ENCODE data around the gene C1QTNF6.

The C1QTNF6 gene

DNA sequence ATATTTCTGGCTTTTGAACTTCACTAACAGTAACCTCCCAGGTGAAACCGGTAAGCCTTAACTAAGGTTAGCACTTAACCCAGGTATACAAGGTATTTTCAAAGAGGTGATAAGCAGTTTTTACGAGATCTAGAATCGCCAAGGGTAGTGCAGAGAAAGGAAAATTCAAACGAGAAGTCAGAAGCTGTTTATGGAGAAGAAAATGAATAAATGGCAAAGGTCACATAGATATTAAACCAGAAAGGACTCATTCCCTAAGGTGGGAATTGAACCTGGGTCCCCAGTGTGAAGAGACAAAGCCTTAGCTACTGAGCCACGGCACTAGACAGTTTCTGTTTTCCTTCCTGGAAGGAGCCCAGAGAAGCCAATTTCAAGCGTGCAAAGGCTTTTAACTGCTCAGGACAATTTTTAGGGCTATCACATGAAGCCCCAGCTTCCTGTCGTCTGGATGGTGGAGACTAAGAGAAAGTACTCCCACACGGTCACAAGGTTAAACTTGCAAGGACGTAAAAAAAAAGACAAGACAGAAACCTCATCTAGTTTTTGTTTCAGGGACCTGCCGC lies 5.7 kb upstream of the C1QTNF6 start:
- peak in 2 of 56 donors; percentile 6 to 42 for DNase-seq

DNA sequence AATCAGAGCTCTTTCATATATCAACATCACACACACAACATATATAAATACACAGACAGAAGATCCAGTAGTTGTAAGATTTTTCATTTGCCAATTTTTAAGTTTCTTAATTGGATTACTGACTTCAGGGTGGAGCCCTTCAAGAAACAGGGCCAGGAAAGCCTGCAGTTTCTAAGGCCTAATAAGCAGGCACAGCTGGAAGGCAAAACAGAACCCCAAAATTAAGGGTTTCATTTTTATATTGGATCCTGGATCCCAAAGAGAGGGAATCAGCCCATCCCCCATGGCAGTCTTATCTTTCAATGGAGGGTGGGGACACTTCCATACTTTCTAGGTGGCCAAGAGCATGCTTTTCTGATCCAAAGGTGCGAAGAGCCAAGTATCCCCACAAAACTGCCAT lies 4.7 kb upstream of the C1QTNF6 start:
- no peak for DNase-seq

DNA sequence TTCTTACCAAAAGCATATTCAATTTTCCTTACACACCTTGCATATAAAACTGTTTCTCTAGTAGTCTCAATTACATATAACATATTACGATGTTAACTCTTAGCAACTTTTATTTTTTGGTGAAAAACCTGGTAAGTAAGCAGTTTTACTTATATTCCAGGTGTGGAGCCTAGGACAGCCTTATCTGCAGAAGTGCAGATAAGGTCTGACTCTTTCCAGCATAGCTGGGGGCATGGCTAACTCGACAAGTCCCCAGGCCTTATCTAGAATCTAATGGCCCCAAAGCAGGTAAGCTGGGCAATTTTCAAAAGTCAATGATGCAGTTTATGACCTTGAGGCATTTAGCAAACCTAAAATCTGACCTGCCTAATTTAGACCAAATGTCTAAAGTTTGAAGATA lies 4.2 kb upstream of the C1QTNF6 start:
- DNase-seq: no peak

DNA sequence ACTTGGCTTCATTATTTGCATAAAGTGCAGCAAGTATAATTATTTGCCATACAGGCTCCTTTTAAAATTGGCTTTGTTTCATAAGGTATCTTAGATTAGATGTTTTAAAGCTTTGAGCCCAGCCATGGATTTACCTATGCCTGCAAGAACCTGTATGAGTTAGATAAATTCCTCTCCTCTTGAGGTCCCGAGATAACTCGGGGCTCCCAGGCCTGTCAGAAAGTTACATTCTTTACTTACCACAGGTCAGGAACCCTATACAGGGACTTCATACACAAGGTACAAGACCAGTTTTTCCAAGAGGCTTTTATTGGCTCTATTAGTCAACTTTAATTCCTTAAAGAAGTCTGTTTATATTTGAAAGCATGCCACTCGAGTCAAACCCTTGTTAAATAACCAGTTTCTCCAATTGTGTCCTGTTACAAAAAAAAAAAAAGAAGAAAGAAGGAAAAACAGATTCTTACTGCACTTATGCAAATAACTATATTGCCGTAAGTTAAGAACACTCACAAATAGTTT lies 2.3 kb upstream of the C1QTNF6 start:
- no peak for DNase-seq

DNA sequence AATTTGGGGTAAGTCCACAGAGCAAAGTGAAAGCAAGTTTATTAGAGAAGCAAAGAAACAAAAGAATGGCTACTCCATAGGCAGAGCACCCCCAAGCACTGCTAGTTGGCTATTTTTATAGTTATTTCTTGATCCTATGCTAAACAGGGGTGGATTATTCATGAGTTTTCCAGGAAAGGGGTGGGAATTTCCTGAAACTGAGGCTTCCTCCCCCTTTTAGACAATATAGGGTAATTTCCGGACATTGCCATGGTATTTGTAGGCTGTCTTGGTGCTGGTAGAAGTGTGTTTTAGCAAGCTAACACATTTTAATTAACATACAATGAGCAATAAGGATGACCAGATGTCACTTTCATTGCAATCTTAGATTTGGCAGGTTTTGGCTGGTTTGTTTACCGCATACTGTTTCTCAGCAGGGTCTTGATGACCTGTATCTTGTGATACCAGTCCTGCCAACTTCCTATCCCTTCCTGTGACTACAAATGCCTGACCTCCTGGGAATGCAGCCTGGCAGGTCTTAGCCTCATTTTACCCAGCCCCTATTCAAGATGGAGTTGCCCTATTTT lies 937 bp upstream of the C1QTNF6 start:
- DNase-seq: no peak

DNA sequence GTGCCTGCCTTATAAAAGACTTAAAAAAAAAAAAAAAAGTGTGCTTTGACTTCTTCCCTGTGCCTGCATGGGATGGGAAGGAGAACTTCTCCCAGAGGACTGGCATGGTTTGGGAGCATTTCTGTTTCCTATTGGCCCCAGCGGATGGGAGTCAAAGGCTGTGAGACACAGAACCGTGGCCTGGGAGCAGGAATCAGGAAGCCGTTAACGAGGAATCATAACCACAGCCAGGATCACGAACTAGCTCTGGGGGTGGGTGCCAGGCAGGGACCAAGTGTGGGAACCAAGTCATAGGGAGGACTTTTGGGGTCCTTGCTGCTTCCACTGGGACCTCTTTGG lies 526 bp downstream of the C1QTNF6 start:
- DNase-seq: no peak

DNA sequence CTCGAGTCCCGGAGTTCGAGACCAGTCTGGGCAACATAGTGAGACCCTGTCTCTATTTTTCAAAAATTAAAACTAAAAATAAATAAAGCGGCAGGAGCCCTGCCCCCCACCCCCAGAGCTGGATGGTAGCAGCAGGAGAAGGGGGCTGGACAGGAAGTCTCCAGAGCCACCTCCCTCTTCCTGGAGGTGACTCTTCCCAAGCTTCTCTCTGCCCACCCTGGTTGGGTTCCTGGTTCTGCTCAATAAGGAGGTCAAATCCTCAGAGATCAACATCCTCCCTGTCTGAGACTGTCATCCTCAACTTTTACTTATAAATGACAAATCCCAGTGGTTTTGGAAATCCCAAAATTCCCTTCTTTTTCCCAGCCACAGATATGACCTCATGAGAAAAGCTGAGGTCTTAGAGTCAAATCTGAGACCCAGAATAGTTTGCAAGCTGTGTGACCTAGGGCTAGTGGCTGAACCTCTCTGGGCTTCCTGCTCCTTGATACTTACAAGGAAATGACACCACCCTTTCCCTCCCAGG lies 987 bp downstream of the C1QTNF6 start:
- no peak for DNase-seq

DNA sequence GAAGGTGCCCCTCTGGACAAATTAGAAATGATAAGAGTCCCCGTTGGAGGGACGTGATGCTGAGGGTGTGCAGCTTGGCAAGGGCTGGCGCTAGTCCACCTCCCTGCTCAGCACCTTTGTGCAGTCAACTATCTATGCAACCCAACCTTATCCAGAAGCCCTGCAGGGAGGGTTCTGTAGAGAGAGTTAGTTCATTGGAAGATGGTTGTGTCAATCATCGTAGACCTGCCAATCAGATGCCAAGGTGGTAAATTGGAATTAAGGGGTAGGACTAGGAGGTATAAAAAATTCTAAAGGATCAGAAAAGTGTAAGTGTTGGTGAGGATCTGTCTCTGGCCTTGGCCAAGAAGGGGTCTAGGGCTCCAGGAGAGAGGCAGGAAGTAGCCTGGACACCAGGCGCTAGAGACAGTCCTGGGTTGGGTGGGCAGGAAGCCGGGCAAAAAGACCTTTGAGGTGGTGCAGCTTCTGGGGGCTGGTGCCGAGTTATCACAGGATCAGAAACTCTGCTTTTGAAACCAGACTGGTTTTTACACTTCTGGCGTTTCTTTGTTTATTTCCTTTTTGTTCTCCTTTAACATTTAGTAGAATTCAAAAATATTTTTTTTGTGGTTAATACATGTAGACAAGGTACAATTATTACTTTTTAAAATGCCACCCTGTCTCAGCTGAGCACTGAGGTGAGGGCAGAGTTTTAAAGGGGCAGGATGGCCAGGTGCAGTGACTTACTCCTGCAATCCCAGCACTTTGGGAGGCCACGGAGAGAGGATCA lies 1.6 kb downstream of the C1QTNF6 start:
- DNase-seq: peak in 1 of 56 donors; percentile 9

DNA sequence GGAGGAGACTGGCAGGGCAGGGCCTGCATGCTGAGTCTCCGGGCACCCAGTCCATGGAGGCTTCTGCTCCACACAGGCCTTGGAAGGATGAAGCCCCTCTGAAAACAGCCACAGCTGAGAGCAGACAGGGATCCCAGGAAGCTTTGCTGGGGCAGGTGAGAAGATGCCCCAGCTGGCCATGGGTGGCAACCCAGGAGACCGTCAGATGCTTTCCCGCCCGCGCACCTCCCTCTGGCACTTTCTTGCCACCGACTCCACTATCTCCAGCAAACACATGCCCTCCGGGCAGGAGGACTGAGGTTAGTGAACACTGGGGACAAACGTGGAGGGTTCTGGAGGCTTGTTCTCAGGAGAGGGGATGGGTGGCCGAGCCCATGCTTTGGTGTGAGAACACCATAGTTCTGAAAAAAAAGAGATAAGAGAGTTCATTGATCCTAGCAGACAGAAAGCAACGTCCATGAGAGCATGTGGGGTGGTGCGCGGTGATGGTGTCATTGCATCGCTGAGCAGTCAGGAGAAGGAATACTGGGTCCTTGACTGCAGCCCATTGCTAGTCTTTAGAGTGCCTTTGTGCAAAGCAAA lies 2.3 kb downstream of the C1QTNF6 start:
- no peak for DNase-seq

DNA sequence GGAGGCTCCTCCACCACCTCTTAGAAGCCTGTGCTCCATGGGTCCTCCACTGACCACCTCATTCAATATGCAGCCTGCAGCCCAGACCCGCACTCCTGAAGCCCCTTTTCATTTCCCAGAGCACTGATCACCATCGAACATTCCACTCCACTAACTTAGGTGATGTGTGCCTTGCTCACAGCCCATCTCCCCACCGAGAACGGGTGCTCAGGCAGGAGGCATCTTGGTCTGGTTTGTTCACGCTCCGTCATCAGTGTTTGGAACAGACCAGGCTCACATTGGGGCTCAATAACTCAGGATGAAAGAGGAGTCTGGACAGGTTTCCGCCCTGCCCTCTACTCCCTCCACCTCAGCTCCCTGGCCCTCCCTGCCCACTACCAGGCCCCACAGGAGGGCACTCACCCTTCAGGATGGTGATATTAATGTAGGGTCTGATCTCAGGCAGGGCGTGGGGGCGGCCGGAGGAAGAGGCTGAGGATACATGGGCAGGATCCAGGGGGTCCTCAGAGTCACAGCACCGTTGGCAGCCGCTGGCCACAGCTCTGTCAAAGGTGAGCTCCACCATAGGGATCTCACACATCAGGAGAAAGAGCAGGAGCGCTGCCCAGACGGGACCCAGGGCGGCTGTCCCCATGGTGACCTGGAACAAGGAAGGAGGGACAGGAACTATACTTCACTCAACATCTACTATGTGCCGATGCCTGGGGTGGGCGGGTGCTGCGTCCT lies 3.1 kb downstream of the C1QTNF6 start:
- no peak for DNase-seq

DNA sequence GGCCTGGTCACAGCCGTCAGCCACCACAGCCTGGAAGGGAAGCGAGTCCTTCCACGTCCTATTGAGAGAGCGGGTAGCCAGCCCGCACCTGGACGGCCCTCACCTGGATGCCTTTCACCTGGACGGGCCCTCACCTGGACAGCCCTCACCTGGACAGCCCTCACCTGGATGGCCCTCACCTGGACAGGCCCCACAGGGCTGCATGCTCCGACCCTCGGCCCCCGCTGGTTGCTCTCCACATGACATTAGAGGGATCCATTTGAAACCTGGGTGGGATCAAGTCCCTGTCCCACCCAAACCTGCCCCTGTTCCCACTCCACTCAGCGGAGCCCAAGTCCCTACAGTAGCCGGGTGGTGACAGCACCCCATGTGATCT lies 3.7 kb downstream of the C1QTNF6 start:
- DNase-seq: no peak

DNA sequence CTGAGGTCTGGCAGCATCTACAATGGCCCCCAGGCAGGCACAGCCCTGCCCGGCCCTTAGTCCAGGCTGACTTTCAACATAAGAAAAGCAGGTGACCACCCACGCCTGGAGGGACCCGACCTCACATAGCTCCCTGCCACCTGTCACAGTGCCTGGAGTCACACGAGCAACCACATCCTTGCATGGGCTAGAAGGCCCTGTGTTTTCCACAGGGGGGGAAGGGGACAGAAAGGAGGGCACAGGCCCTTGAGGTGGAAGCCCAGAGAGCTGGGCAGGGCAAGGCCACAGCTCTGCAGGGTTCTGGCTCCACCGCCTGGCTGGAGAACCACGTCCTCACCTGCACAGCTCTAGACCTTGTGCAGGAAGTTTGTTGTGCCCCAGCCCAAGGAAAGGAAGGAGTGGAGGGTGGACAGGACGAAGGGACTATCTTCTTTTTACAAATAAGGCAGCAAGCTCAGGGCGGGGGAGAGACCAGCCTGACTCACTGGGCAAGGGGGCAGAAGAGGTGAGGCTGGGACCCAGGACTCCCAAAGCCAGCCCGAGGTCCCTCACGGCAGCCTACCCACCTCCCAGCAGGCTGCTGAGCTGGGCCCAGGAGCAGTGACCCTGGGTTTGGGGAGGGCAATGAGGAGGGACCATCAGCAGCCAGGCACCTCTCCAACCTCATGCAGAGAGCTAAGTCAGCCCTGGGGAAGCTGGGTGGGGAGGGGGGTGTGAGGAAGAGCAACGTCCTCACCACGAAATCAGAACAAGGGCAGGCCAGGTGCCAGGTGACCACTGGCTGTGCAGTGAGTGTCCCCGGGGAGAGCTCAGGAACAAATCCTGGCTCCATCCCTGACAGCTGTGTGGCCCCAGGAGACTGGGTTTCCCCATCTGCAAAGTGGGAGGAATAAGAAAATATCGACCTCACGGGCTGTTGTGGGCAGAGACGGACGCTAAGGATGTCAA lies 4.3 kb downstream of the C1QTNF6 start:
- DNase-seq: no peak

DNA sequence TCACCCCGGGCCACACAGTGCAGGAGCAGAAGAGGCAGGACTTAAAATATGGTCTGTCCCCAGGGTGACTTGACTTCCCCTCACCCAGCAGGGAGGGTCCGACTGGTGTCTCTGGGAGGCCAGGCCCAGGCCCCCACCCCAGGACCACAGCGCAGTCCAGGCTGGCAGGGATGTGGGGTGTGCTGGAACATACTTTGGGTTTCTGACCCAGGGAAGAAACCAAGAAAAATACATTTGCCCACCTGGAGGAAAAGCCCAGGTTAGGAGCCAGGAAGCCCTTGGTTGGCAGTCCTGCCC lies 5.2 kb downstream of the C1QTNF6 start:
- DNase-seq: no peak

DNA sequence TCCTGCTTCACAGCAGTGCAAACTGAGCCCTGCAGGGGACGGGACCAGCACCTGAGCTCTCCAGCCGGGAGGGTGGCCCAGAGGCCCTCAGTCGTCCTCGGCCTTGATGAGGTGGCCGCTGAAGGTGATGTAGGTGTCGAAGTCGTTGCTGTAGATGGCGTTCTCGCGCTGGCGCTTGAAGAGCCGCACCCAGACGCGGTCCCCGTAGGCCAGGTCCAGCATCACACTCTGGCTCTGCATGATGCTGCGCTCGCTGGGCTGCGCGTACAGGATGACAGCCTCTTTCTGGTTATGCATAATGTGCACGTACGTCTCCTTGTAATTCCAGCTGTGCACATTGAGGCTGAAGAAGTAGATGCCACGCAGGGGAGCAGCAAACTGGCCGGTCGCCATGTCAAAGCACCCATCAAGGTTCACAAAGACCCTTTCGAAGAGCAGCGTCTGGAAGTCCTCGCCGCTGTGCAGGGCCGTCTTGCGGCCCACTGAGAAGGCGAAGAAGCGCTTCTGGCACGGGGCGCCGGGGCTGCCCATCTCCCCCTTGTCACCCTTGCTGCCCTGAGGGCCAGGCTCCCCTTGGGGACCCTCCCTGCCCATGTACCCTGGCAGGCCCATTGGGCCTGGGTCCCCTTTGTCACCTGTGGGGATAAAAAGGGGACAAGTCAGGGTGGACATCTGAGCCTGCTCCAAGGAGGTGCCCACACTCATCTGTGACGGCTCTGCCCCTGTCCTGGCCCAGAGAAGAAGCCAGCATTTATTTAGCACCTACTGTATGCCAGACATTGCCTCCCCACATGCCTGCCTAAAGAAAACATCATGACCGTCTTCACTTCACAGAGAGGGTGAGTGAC lies 5.7 kb downstream of the C1QTNF6 start:
- DNase-seq: no peak

DNA sequence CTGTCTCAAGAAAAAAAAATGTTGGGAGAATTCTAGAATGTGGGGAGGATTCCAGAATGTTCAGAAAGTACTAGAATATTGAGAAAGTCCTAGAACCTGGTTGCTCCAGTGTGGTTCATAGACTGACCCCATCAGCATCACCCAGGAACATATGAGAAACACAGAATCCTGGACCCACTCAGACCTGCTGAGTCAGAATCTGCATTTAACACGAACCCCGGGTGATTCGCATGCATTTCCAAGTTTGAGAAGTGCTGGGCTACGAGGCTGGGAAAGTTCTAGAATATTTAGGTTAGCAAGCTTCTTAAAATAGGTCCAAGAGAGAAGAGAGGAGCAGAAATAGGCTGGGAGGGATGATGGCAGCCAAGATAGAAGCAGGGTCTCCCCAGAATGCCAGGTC lies 6.4 kb downstream of the C1QTNF6 start:
- no peak for DNase-seq

DNA sequence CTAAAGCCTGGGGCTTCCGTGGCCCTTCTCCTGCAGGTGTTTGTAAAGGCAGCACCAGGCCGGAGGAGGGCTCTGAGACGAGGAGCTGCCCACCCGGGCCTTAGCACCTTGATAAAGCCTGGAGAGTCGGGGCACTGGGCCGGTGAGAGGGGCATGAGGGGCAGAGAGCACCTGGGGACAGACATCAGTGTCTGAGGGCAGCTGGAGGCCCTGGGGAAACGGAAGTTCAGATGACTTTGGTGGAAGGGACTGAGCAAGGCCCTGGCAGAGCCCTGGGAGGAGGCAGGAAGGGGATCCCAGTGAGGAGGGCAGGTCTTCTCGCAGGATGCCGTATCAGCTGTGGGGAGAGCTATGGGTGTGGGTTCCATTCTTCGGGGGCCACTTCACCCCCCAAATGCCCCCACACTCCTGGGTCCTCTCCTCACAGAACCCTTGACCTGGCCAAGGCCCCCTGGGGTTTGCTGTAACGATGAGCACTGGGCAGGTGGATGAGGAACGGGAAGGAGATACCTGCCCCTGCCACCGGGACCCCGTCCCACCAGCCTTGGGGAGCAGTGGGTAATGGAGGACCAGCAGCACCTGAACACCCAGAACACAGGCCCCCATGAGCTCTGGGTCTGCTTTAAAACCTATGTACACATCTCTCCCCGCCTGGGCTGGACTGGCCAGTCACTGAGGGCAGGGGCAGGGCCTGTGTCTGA lies 7.4 kb downstream of the C1QTNF6 start:
- DNase-seq: no peak

DNA sequence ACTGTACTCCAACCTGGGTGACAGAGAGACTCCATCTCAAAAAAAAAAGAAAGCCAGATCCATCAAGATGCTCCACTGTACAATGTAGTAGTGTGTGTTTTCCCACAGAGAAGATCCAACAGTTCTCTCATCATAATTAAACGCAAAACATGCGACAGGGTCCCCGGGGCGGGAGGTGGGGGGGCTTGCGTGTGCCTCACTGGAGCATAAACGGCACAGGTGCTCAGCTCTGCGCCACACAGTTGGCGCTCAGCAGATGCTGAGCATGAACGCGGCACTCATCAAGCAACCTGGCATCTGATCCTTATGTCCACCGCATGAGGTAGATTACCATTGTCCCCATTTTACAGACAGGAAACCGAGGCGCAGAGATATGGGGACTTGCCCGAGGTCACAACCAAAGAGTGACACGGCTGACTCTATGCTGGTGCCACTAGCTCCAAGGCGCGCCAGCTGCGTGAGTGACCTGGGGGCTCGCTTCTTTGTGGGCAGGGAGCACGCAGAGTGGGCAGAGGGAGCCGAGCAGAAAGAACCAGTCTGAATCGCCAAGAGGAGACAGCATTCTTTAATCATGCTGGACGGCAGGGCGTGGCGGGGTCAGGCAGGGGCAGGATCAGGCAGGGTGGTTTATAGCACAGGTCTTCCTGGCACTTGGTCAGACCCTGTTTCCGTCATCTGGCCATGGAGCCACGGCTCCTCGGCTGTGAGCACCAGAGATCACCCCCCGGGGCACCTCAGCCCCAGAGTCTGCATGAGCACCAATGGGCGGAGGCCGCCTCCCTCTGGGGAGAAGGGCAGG lies 8.2 kb downstream of the C1QTNF6 start:
- no peak for DNase-seq

DNA sequence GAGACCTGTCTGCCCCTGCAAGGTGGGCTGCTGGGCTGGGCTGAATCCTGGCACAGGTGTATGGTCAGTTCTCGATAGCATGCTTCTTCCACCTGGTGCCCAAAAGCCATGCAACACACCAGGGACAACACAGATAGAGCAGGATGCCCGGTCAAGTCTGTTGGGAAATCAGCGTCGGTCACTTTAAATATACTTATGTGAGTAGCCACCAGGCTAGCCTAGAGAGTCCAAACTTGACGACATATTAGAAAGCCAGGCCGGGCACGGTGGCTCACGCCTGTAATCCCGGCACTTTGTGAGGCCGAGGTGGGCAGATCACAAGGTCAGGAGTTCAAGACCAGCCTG lies 8.9 kb downstream of the C1QTNF6 start:
- no peak for DNase-seq
